GM18498 (cell line): ENCODE results near the gene HESX1.

Source experiments
- ATAC-seq: cut with Tn5 transposase; IDR thresholded peaks from one replicate; pipeline ENCODE4 v1.9.1; 2021; ENCODE audit warnings: mild to moderate bottlenecking, moderate library complexity; ENCODE audit not compliant: unreplicated experiment

HESX1 gene

DNA sequence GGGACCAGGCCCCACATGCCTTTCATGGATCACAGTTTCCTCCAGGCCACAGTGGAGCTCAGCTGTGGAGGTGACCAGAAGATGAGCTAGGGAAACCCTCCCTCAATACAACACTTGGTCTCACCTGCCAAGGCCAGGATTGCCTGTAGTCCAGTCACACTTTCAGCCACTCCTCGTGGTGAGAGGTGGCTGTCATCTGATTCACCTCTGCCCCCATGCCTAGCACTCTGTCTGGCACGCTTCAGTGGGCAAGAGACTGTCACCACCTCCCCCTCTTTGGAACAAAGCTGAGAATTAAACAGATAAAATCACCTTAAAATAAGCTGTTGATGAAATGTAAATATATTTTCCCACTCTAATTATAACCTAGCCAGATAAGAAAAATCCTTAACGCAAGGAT lies 30.7 kb downstream of the HESX1 start:
- ATAC-seq: no peak

DNA sequence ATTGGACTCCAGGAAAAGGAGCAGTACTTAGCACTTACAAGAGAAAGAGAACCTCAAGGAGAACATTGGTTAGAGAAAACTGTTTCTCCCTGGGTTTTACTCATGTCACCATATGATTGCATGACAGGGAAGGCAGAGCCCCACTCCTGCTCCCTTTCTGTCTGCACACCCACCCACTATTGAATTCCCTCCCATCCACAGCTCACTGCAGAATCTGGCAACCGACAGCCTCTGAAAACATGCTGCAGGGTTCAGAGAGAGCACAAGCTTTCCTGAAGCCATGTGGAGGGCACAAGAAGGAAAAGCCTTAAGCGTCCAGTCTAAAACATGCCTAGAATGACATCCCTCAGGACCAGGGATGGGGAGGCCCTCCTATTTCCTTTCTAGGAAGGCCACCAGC lies 31.6 kb downstream of the HESX1 start:
- ATAC-seq: no peak

DNA sequence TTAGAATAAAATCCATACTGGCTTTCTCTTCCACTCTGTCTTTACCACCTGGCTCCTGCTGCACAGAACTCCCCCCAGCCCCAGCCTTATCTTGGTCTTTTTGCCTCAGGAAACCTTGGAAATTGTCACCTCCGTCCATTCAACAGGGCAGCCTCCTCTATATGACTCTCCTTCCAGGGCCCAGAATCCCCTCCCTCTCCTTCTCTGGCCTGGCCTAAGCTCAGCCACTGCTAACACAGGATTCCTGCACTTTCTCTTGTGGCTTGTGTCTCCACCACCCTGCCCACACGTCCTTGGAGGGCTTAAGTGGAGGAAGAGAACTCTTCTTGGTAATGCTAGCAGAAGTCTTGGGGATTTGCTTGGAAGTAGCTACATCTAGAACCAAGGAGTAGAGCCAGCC lies 33.1 kb downstream of the HESX1 start:
- ATAC-seq: no peak

DNA sequence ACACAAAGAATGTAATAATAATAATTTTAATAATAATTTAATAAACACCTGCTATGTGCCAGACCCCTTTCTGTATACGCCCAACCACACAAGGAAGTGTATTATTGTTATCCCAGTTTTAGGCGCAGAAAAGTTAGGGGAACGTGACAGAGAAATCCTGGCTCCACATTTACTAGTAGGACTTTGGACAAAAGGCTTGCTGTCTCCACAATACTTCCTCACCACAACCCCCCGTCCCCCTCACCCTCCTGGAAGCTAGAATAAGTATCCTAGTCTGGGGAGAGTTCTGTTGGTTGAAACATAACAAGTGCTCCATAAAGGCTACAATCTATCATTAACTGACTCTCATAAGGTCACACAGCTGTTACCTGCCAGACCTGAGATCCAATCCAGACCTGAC lies 34.1 kb downstream of the HESX1 start:
- no peak for ATAC-seq

DNA sequence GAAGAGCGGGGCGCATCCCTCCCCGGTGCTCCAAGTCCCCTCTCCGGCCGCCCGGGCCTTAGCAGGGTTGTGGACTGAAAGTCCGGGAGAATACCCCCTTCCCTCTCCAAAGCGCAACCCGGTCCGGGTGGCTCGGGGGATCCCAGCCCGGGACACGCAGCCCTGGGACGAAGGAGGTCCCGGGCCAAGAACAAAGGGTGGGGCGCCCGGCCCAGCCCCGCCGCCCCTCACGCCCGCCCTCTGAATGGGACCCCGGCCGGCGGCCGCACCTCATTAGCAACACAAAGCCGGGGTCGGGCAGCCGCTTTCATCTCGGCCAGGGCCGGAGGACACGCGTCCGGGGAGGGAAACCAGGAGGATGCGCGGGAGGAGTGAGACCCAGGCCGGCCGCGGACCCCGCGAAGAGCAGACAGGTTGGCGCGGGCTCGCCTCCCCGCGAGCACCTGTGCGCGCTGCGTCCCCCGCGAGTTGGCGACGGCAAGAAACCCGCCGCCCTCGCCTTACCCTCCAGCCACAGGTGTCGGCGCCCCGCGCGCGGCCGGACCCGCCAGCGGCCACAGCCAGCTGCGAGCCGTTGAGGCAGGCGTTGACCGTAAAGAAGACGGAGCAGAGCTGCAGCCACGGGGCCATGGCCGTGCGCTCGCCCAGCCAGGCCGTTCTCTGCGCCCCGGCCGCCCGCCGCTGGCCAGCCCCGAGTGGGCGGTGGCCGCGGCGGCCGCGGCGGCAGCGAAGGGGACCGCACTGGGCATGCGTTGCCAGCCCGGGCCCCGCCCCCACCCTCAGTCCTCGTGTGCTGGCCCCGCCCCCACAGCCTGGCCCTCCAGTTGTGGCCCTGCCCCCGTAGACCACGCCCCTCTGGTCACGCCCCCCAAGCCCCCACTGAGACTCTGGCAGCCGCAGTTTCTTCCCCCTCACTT lies 34.9 kb downstream of the HESX1 start, which contains the start of gene IL17RD:
Gene IL17RD (minus strand): TSS at position 697 of the 917 bp plus-strand sequence. CDS start 67 bp downstream, at position 630.
- peak; percentile 59 for ATAC-seq

DNA sequence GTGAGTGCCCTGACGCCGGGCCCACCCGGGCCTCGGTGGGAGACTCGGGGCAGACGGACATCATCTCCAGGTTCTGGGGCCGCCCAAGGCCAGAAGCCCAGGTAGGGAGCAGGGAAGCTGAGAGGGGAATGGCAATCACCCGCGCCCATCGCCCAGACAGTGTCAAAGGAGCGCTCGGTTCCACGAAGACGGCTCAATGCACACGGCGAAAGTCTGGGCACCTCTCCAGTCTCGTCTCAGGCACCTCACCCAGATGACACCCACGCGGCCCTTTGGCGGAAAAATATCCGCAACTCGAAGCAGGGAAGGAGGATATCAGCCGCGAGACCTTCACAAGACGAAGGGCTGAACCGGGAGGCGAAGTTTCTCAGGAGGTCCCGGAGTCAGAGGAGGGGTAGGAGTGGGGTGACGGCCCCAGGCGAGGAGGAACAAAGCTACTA lies 35.5 kb downstream of the HESX1 start:
- ATAC-seq: no peak

DNA sequence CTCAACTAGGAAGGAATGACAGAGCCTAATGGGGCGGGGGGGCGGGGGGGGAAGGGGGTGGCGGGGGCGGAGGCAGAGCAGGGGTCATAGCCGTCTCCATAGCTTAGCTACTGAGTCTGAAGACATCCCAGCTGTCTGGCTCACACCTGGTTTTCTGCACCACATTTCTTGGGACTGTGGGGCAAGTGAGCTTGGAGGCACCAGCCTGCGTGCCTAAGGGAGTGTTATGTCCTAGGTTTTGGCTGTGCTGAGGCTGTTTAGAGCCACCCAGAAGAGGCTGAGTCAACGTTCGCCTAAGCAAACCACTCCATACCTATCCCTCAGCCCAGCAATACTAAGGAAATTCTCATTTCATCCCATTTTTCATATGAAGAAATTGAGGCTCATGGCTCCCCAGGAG lies 36.0 kb downstream of the HESX1 start:
- ATAC-seq: no peak

DNA sequence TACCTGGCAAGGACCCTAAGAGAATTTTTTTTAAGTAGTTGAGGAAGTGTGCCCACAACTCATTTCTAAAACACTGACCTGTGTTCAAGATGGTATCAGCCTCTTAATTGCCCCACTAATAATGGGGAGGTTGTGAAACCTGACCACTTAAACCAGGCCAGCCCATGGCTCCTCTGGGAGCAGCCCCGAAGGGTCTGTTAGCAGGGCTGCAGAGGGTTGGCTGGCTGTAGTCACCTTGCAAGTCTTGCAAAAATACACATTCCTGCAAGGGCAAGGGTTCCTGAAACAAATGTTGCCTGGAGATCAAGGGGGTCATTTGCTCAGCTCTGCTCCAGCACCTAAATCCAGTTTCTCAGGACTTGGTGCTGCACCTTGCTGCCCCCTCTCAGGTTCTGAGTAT lies 37.9 kb downstream of the HESX1 start:
- ATAC-seq: no peak

DNA sequence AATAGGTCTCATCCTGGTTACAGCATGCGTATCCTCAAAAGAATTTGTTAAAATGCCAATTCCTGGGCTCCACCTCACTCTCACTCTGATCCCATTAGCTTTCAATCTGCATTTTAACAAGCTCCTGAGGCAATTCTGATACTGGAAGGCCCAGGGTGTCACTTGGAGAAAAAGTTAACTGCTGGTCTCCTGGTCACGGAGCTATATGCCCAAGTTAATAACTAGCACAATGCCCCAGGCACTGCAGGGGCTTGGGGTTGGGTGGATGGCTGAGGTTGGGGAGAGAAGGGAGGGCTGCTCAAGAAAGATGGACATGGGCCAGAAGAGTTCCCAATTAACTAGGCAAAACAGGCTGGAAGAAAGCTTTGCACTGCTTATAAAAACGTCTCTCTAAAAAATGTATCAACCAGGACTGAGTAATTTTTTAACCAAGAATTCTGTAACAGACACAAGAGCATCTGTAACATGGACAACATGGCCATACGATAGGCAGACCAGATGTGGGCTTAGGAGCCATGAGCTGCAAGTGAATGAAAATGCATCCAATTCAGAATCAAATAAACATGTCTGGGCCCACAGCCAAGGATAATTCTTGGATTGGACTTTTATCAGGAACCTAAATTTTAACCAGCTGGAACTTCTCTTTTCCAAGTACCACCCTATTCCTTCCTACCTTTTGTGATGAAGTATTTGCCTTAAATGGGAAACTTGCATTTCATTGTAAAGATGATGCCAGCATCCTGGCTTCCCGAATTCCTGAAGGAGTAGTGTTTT lies 38.8 kb downstream of the HESX1 start:
- ATAC-seq: no peak

DNA sequence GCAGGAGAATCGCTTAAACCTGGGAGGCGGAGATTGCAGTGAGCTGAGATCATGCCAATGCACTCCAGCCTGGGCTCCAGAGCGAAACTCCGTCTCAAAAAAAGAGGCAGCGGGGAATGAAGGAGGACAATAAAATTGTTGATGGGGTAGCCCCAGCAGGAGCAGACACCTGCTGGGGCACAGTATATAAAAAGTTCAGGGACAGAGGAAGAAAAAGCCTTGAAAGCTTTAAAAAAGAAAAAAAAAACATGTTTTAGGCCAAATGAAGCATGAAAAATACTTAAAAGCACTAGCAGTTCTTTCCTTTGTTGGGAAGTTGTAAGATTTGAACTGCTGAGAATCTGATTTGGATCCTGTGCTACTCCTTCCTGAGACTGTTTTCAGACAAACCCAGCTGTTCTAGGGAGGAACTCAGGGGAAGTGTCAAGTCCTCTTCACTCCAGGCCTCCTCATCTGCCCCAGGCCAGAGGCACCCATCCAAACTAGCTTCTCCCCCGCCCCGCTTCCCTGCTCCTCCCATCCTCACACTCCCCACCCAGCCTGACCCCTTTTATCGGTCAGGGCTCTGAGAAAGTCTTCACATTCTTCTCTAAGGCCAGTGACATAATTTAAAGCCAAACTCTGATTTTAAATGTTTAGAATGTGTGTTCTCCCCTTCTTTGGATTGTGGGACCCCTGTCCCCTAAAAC lies 39.6 kb downstream of the HESX1 start:
- no peak for ATAC-seq

DNA sequence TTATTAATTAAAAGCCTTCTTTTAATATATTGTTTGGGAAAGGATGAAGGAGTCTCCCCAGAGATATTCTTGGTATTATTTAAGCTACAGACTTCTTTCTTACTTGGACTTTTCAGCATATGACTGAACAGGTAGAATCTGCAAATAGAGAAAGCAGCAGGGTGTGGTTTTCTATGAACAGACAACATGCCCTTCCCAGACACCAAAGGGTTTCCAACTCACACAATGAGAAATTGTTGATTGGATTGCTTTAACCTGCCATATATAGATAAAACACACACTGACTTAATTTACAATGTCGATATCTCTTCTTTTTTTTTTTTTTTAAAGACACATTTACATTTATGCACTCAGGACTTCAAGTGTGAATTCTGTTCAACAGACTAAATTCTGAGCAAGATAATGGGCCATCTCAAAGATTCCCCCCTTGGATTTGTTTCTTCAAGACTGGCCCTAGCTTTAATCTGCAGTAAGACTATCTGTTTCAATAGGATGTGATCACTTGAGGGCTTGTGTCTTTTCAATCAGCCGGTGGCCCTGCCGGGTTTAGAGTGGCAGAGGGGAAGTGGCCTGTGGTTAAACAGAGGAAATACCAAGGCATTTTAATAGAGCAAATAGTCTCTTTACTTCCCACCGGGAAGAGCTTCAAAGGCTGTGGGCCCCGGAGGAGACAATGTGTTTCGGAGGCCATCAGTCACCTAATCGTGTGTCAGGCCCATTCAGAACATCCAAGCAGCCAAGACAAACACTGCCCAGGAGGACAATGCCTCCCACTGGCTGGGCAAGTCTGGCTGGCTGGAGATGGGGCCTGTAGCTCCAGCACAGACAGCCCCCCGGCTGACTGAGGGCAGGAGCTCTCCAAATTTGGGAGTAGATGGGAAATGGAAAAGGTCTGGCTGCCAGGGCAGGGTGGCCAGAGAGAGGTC lies 40.7 kb downstream of the HESX1 start:
- no peak for ATAC-seq

DNA sequence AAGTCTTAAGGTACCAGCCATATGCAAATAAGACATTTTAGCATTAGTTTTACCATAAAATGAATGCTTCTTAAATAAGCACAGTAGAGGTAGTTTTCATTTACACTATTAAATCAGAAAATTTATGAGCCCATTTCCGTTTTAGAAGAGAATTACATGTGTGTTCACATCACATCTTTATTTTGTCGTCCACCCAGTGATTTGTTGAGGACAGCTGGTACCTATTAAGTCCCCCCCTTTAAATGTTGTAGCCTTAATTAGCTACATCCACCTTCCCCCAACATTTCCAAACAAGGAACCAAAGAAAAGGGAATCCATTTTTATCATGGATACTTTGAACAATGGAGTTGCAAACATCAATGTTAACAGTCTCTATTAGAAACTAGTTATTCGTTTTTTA lies 41.5 kb downstream of the HESX1 start:
- ATAC-seq: no peak

DNA sequence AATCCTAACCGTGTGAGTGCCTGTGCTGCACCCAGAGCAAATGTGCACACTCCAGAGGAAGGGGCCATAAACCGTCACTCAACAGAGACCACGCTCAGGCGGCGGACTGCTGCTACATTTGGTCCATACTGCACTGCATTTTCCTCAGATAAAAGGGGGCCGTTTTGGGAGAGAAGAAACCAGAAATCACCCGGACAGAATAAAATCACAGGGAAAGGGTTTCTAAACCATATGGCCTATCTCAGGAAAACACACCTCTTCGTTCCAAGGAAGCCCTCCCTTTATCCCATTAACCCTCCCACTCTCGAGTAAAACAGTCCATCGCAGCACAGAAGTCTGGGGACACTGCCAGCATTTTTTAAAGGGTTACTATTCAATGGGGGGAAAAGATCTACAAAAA lies 42.2 kb downstream of the HESX1 start:
- ATAC-seq: no peak

DNA sequence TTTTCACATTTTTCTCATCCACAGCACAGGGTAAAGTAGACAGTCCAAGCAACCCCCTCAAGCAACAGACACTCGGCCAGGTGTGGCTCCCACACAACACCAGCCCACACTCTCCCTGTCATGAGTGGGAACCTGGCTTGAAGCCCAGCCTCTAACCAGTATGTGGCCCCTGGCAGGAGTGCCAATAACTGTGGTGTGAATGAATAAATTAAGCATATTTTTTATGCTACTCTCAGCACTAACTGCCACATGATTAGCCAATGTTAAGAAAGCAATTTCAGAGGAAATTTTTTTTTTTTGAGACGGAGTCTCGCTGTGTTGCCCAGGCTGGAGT lies 44.5 kb downstream of the HESX1 start:
- ATAC-seq: no peak

DNA sequence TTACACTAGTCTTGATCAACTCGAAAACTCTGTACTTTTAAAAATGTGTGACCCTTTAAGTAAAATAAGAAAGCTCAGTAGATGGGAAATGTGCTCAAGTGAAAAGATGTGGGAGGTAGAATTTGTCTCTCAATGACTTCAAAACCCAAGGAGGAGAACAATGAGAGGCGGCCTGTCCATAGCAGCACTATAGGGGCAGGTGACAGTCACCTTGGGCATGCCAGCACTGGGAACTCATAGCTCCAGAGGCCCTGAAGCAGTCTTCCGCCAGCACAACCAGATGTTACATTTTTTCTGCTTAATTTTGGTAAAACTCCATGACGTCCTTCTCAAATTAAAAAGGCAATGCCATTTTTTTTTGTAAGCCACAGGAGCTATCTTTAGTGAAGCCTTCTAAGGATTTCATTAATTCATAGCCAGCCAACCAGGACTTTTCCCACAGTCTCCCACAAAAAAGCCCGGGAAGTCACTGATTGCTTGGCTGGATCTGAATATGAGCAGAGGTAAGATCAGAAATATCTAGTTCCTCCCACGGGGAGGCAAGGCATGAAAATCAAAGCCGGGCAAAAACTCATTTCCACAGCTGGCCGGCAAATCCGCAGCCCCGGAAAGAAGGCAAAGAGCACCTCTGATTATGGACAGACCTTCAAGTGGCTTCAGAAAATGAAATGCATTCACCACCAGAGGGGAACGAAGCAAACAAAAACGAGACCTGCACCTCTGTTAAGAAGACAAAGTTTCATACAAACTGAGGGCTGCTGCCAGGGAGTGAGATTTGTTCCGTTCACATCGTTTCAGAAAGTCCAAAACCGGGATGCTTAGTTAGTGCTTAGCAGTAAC lies 45.1 kb downstream of the HESX1 start:
- no peak for ATAC-seq

DNA sequence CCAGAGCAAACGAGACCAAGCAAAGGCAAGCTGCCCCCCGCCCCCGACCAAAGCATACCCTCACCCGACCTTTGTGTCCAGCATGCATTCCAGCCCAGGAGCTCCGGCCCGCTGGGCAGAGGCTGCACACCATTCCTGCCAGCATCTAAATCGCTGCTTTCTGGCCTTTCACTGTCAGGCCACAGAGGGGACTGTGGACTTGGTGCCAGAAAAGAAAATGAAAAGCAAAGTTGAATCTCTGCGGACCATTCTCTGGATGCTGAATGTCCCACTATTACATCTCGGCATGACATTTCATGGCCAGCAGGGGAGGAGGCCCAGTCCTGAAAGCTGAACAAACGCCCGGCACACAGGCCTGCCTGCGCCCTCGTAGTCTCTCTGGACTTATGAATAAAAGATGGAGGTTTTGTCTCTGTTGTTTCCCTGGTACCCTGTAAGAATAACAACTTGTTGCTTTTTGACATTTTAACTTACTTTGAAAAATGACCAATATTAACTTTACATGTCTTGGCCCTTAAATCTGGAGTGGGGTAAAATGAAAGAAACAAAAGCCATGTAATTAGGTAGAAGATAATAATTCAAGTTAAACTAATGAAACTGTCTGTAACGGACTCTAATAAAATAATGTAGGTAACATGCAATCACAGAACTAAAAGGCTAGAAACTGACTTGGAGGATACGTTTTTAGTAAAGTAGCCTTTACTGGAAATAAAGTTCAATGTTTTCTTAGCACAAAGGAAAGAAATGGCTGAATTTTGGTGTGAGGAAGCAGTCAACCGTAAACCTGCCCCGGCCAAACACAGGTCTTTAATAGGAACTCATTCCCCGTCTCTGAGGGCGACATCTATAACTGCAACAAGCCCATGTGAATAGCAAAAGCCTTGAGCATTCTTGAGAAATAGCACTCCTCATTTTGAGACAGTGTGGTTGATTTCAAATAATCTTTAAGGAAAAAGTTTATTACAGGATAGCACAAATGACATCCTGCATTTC lies 47.3 kb downstream of the HESX1 start:
- ATAC-seq: no peak

DNA sequence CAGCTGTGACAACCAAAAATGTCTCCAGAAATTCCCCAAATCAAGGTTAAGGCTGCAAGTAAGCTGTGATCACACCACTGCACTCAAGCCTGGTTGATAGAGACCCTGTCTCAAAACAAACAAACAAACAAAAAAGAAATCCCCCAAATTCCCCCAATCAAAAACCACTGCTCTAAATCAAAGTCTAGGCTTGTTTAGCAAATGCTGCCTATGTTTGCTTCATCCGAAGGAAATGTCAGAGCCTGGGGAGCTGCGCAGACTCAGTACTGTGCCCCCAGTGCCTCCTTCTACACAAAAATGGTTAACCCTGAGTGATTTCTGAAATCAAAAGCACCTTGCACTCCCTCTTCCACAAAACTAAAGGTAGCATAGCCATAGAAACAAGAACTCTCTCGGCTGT lies 48.0 kb downstream of the HESX1 start:
- no peak for ATAC-seq

DNA sequence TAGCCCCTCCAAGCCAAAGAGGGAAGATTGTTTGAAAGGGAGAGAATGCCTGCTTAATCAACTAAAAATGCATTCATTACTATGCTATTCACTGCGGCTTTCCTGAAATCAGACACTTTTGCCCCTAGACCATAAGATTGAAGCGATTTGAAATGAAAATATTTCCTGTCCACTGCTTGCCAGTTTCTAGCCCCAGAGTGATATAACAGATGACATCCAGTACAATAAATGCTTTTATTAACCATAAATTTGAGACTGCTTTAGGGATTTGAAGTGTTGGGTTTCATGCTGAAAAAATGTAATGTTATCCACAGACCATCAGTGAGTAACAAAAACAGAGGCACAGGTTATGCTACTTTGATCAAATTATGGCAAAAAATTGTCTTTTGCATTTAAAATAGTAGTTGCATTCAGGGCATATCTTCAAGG lies 48.7 kb downstream of the HESX1 start:
- no peak for ATAC-seq
